ENCODE measurements around the gene ZCCHC17.
A peak's percentile ranks its signal among the peaks of the same experiment; 100 is the strongest.

Gene ZCCHC17

GRCh38 chr1:31374511-31375196 lies 77.8 kb downstream of the ZCCHC17 start:
- H3K4me1 ChIP-seq (ENCODE audit: control insufficient read depth, low read depth, low read length), result peaks cover 3% of the 10 kb centered on the region
- no peak overlapping the region for H3K4me3 ChIP-seq (ENCODE audit: low read length)
- H2BK15ac ChIP-seq (replicated peaks; ENCODE audit: low read depth), result no peak overlapping the region
- no peak overlapping the region for H2BK120ac ChIP-seq (ENCODE audit: low read depth, low read length)
- H3K79me2 ChIP-seq (ENCODE audit: control insufficient read depth, insufficient read depth, low read length), result no peaks in the 10 kb centered on the region
- H3K27ac ChIP-seq (ENCODE audit: low read depth, low read length), result no peak overlapping the region
- H3K18ac ChIP-seq (ENCODE audit: low read length), result no peak overlapping the region
- H4K8ac ChIP-seq (ENCODE audit: low read depth, low read length), result no peak overlapping the region
- no peak overlapping the region for H3K23ac ChIP-seq (ENCODE audit: low read length)
- no CpG with 5 or more reads among the region's 7 CpGs for WGBS (ENCODE audit: extremely low coverage, insufficient coverage, low lambda C conversion rate)
- no peak overlapping the region for H3K56ac ChIP-seq (ENCODE audit: low read length)
- H3K9ac ChIP-seq (ENCODE audit: low read length), result no peak overlapping the region
- H3K36me3 ChIP-seq (ENCODE audit: control insufficient read depth, insufficient read depth, low read length), result no peaks in the 10 kb centered on the region
- H3K4me2 ChIP-seq (ENCODE audit: low read length), result no peak overlapping the region
- H3K79me1 ChIP-seq (ENCODE audit: low read length), result no peaks in the 10 kb centered on the region
- DNase-seq, result no peak
- H3K4ac ChIP-seq (ENCODE audit: low read depth, low read length), result no peak overlapping the region
- H2BK5ac ChIP-seq (ENCODE audit: low read length), result no peak overlapping the region
- no peaks in the 10 kb centered on the region for H3K27me3 ChIP-seq (ENCODE audit: insufficient read depth, low read length, poor library complexity)
- H2AK5ac ChIP-seq (ENCODE audit: low read length), result no peak overlapping the region
- H4K5ac ChIP-seq (ENCODE audit: low read length), result no peak overlapping the region

- no CpG with 5 or more reads among the region's 8 CpGs for WGBS (ENCODE audit: extremely low coverage, insufficient coverage, low lambda C conversion rate)
- Histone ChIP-seq H2BK5ac (ENCODE audit: low read length) (no peak overlapping the region), H2BK15ac (replicated peaks; ENCODE audit: low read depth) (no peak overlapping the region), H2AK5ac (ENCODE audit: low read length) (no peak overlapping the region), H4K8ac (ENCODE audit: low read depth, low read length) (no peak overlapping the region), H3K36me3 (ENCODE audit: control insufficient read depth, insufficient read depth, low read length) (no peaks in the 10 kb centered on the region), H3K4ac (ENCODE audit: low read depth, low read length) (no peak overlapping the region), H3K4me1 (ENCODE audit: control insufficient read depth, low read depth, low read length) (peaks cover 3% of the 10 kb centered on the region), H3K9ac (ENCODE audit: low read length) (no peak overlapping the region), H3K56ac (ENCODE audit: low read length) (no peak overlapping the region), H4K5ac (ENCODE audit: low read length) (no peak overlapping the region), H3K23ac (ENCODE audit: low read length) (no peak overlapping the region), H2BK120ac (ENCODE audit: low read depth, low read length) (no peak overlapping the region), H3K27me3 (ENCODE audit: insufficient read depth, low read length, poor library complexity) (no peaks in the 10 kb centered on the region), H3K4me3 (ENCODE audit: low read length) (no peak overlapping the region), H3K4me2 (ENCODE audit: low read length) (no peak overlapping the region), H3K79me1 (ENCODE audit: low read length) (no peaks in the 10 kb centered on the region), H3K27ac (ENCODE audit: low read depth, low read length) (no peak overlapping the region), H3K18ac (ENCODE audit: low read length) (no peak overlapping the region), H3K79me2 (ENCODE audit: control insufficient read depth, insufficient read depth, low read length) (no peaks in the 10 kb centered on the region)
- peak; percentile 89 for DNase-seq
These were observed 79.7 kb downstream of the ZCCHC17 start for GRCh38 chr1:31376375-31377134.

GRCh38 chr1:31377364-31377863 lies 80.6 kb downstream of the ZCCHC17 start:
- Histone ChIP-seq H4K5ac (ENCODE audit: low read length) (no peak overlapping the region), H3K4ac (ENCODE audit: low read depth, low read length) (no peak overlapping the region), H3K9ac (ENCODE audit: low read length) (no peak overlapping the region), H2BK5ac (ENCODE audit: low read length) (no peak overlapping the region), H3K27me3 (ENCODE audit: insufficient read depth, low read length, poor library complexity) (no peaks in the 10 kb centered on the region), H3K56ac (ENCODE audit: low read length) (no peak overlapping the region), H3K79me2 (ENCODE audit: control insufficient read depth, insufficient read depth, low read length) (no peaks in the 10 kb centered on the region), H3K18ac (ENCODE audit: low read length) (no peak overlapping the region), H2AK5ac (ENCODE audit: low read length) (no peak overlapping the region), H3K4me3 (ENCODE audit: low read length) (no peak overlapping the region), H3K36me3 (ENCODE audit: control insufficient read depth, insufficient read depth, low read length) (no peaks in the 10 kb centered on the region), H3K27ac (ENCODE audit: low read depth, low read length) (no peak overlapping the region), H3K4me2 (ENCODE audit: low read length) (no peak overlapping the region), H3K23ac (ENCODE audit: low read length) (no peak overlapping the region), H2BK120ac (ENCODE audit: low read depth, low read length) (no peak overlapping the region), H2BK15ac (replicated peaks; ENCODE audit: low read depth) (no peak overlapping the region), H3K79me1 (ENCODE audit: low read length) (no peaks in the 10 kb centered on the region), H4K8ac (ENCODE audit: low read depth, low read length) (no peak overlapping the region), H3K4me1 (ENCODE audit: control insufficient read depth, low read depth, low read length) (peaks cover 3% of the 10 kb centered on the region)
- WGBS (ENCODE audit: extremely low coverage, insufficient coverage, low lambda C conversion rate), result no CpG with 5 or more reads among the region's 3 CpGs
- DNase-seq, result no peak

- H3K27ac ChIP-seq (ENCODE audit: low read depth, low read length), result no peak overlapping the region
- H3K9ac ChIP-seq (ENCODE audit: low read length), result no peak overlapping the region
- no peak overlapping the region for H4K8ac ChIP-seq (ENCODE audit: low read depth, low read length)
- no peaks in the 10 kb centered on the region for H3K79me2 ChIP-seq (ENCODE audit: control insufficient read depth, insufficient read depth, low read length)
- no peaks in the 10 kb centered on the region for H3K79me1 ChIP-seq (ENCODE audit: low read length)
- H3K27me3 ChIP-seq (ENCODE audit: insufficient read depth, low read length, poor library complexity), result no peaks in the 10 kb centered on the region
- H3K4me1 ChIP-seq (ENCODE audit: control insufficient read depth, low read depth, low read length), result no peaks in the 10 kb centered on the region
- H3K4me3 ChIP-seq (ENCODE audit: low read length), result no peak overlapping the region
- no peak overlapping the region for H3K4ac ChIP-seq (ENCODE audit: low read depth, low read length)
- no peak overlapping the region for H3K23ac ChIP-seq (ENCODE audit: low read length)
- no peak overlapping the region for H2BK15ac ChIP-seq (replicated peaks; ENCODE audit: low read depth)
- no peak for DNase-seq
- no peak overlapping the region for H3K4me2 ChIP-seq (ENCODE audit: low read length)
- no peak overlapping the region for H2BK5ac ChIP-seq (ENCODE audit: low read length)
- no peak overlapping the region for H3K56ac ChIP-seq (ENCODE audit: low read length)
- H4K5ac ChIP-seq (ENCODE audit: low read length), result no peak overlapping the region
- H3K18ac ChIP-seq (ENCODE audit: low read length), result no peak overlapping the region
- no peak overlapping the region for H2AK5ac ChIP-seq (ENCODE audit: low read length)
- no peaks in the 10 kb centered on the region for H3K36me3 ChIP-seq (ENCODE audit: control insufficient read depth, insufficient read depth, low read length)
- H2BK120ac ChIP-seq (ENCODE audit: low read depth, low read length), result no peak overlapping the region
These were observed 81.2 kb downstream of the ZCCHC17 start for GRCh38 chr1:31378001-31378400.

- Histone ChIP-seq H3K27me3 (ENCODE audit: insufficient read depth, low read length, poor library complexity) (no peaks in the 10 kb centered on the region), H3K79me1 (ENCODE audit: low read length) (no peaks in the 10 kb centered on the region), H3K9ac (ENCODE audit: low read length) (no peak overlapping the region), H2AK5ac (ENCODE audit: low read length) (no peak overlapping the region), H2BK5ac (ENCODE audit: low read length) (no peak overlapping the region), H4K8ac (ENCODE audit: low read depth, low read length) (no peak overlapping the region), H3K18ac (ENCODE audit: low read length) (no peak overlapping the region), H3K56ac (ENCODE audit: low read length) (no peak overlapping the region), H2BK15ac (replicated peaks; ENCODE audit: low read depth) (no peak overlapping the region), H3K79me2 (ENCODE audit: control insufficient read depth, insufficient read depth, low read length) (no peaks in the 10 kb centered on the region), H3K4me1 (ENCODE audit: control insufficient read depth, low read depth, low read length) (no peaks in the 10 kb centered on the region), H3K4me3 (ENCODE audit: low read length) (no peak overlapping the region), H3K27ac (ENCODE audit: low read depth, low read length) (no peak overlapping the region), H3K4me2 (ENCODE audit: low read length) (no peak overlapping the region), H3K4ac (ENCODE audit: low read depth, low read length) (no peak overlapping the region), H3K36me3 (ENCODE audit: control insufficient read depth, insufficient read depth, low read length) (no peaks in the 10 kb centered on the region), H4K5ac (ENCODE audit: low read length) (no peak overlapping the region), H2BK120ac (ENCODE audit: low read depth, low read length) (no peak overlapping the region), H3K23ac (ENCODE audit: low read length) (no peak overlapping the region)
- no CpG with 5 or more reads among the region's 3 CpGs for WGBS (ENCODE audit: extremely low coverage, insufficient coverage, low lambda C conversion rate)
- DNase-seq, result no peak
These were observed 83.3 kb downstream of the ZCCHC17 start for GRCh38 chr1:31380181-31380580.
